ENCODE results near the gene NDUFAF2. TPM values are rescaled to one million over a fixed set of nuclear protein-coding genes. Genes with fewer than 3 reads are reported as not detected.
"Not testable (repeated sequence)": the region's sequence is repeated elsewhere in the genome, so short reads cannot be mapped to it uniquely, and the experiment has no call there.

NDUFAF2 gene
- polyA plus RNA-seq, 3 donors from 2014 or later, result 15.7 to 23.2 (median 20.4) TPM

DNA sequence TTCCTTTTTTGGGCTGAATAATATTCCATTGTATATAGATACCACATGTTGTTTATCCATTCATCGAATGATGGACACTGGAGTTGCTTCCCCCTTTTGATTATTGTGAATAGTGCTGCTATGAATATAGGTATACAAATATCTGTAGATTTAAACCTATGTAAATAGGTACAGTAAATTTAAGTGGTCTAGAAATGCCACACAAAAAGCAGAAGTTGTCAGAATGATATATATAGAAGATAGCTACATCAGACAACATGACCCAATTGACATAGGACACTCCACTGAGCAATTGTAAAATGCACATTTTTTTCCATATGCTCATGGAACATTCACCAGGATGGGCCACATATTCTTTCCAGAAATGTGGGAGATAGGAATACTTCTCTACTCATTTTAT lies 139.7 kb downstream of the NDUFAF2 start:
- H3K27ac Mint-ChIP-seq, result no peak overlapping the region
- peaks cover 17 to 43% (median 17%) of the 10 kb centered on the region in 3 donors for H3K36me3 Mint-ChIP-seq
- H3K4me3 Mint-ChIP-seq, result no peak overlapping the region
- H3K4me1 Mint-ChIP-seq, result no peaks in the 10 kb centered on the region
- peaks cover 0 to 8% (median 0%) of the 10 kb centered on the region in 6 donors for H3K9me3 Mint-ChIP-seq
- DNase-seq, result no peak
- no peaks in the 10 kb centered on the region for H3K27me3 Mint-ChIP-seq (ENCODE audit: low read depth in 3 of 3)

DNA sequence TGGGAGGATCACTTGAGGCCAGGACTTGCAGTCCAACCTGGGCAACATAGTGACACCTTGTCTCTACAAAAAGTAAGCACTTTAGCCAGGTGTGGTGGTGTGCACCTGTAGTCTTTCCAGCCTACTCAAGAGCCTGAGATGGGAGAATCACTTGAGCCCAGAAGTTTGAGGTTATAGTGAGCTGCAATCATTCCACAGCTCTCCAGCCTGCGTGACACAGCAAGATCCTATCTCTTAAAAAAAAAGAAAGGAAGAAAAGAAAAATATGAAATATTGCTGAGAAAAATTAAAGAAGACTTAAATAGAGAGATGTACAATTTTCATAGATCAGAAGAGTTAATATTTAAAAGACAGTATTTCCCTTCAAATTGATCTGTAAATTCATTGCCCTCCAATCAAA lies 140.9 kb downstream of the NDUFAF2 start:
- Mint-ChIP-seq H3K36me3 (peaks cover 17 to 39% (median 17%) of the 10 kb centered on the region in 3 donors), H3K9me3 (peaks cover 0 to 8% (median 0%) of the 10 kb centered on the region in 6 donors), H3K27me3 (ENCODE audit: low read depth in 3 of 3) (no peaks in the 10 kb centered on the region)

GRCh38 chr5:61087921-61088320 lies 142.9 kb downstream of the NDUFAF2 start:
- Mint-ChIP-seq H3K4me1 (no peaks in the 10 kb centered on the region), H3K27ac (no peak overlapping the region), H3K36me3 (peaks cover 14 to 36% (median 21%) of the 10 kb centered on the region in 3 donors), H3K4me3 (no peak overlapping the region), H3K9me3 (peaks cover 0 to 8% (median 0%) of the 10 kb centered on the region in 6 donors), H3K27me3 (ENCODE audit: low read depth in 3 of 3) (no peaks in the 10 kb centered on the region)
- DNase-seq, result no peak

More for the DNA sequence above, 140.9 kb downstream of the NDUFAF2 start:
- Mint-ChIP-seq H3K4me1 (no peaks in the 10 kb centered on the region), H3K27ac (no peak overlapping the region), H3K4me3 (no peak overlapping the region)
- DNase-seq, result no peak

GRCh38 chr5:61089351-61089750 lies 144.3 kb downstream of the NDUFAF2 start:
- Mint-ChIP-seq H3K4me1 (no peaks in the 10 kb centered on the region), H3K9me3 (peaks cover 0 to 2% (median 0%) of the 10 kb centered on the region in 6 donors), H3K27me3 (ENCODE audit: low read depth in 3 of 3) (no peaks in the 10 kb centered on the region), H3K4me3 (no peak overlapping the region), H3K27ac (no peak overlapping the region), H3K36me3 (peaks cover 11 to 27% (median 17%) of the 10 kb centered on the region in 3 donors)
- no peak for DNase-seq

DNA sequence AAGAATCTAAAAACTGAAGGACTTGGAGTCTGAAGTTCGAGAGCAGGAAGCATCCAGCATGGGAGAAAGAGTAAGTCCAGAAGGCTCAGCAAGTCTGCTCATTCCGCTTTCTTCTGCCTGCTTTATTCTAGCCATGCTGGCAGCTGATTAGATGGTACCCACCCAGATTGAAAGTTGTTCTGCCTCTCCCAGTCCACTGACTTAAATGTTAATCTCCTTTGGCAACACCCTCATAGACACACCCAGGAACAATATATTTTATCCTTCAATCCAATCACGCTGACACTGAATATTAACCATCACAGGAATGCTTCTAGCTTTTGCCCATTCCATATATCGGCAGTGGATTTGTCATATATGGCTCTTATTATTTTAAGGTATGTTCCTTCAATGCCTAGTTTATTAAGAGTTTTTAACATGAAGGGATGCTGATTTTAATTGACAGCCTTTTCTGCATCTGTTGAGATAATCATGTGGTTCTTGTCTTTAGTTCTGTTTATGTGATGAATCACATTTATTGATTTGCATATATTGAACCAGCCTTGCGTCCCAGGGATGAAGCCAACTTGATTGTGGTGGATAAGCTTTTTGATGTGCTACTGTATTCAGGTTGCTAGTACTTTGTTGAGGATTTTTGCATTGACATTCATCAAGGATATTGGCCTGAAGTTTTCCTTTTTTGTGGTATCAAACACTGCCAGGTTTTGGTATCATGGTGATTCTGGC lies 148.2 kb downstream of the NDUFAF2 start:
- not testable (repeated sequence) for H3K27me3 Mint-ChIP-seq (ENCODE audit: low read depth in 3 of 3); H3K36me3 Mint-ChIP-seq; DNase-seq; H3K9me3 Mint-ChIP-seq; H3K4me1 Mint-ChIP-seq; H3K27ac Mint-ChIP-seq; H3K4me3 Mint-ChIP-seq

GRCh38 chr5:61097465-61097864 lies 152.5 kb downstream of the NDUFAF2 start:
- peaks cover 22 to 29% (median 22%) of the 10 kb centered on the region in 3 donors for H3K36me3 Mint-ChIP-seq
- no peaks in the 10 kb centered on the region for H3K4me1 Mint-ChIP-seq
- no peak for DNase-seq
- H3K9me3 Mint-ChIP-seq, result no peaks in the 10 kb centered on the region
- H3K27ac Mint-ChIP-seq, result no peak overlapping the region
- no peak overlapping the region for H3K4me3 Mint-ChIP-seq
- no peaks in the 10 kb centered on the region for H3K27me3 Mint-ChIP-seq (ENCODE audit: low read depth in 3 of 3)

DNA sequence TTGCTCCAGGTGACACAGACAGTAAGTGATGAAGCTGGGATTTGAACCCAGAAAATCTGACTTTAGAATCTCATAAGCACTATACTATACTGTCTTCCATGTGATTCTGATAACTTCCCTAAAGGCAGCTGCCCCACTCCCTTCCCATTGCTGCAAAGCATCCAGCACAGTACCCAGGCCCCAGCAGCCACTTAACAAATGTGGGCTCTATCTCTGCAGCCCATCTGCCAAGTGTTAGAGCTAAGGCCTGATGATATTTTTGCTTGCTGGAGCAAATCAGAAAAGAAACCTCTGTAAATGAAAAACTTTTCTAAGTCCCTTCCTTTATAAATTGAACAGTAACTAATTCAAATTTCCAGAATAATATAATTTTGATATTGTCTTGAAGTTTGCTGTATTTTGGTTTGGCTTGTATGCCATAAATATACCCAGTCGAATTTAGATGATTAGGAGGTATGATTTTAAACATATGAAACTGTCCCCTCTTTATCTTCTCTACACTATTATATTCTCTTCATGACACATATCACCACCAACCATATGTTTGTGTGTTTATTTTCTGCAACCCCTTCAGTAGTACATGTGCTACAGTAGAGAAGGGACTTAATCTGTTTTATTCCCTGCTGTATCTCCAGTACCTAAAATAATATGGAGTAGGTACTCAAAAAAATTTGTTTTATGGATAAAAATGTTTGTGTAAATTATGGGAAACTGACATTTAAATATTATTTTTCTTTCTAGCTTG lies 153.4 kb downstream of the NDUFAF2 start:
- H3K36me3 Mint-ChIP-seq, result peaks cover 23 to 34% (median 24%) of the 10 kb centered on the region in 3 donors
- H3K4me1 Mint-ChIP-seq, result no peaks in the 10 kb centered on the region
- H3K27me3 Mint-ChIP-seq (ENCODE audit: low read depth in 3 of 3), result no peaks in the 10 kb centered on the region
- H3K9me3 Mint-ChIP-seq, result no peaks in the 10 kb centered on the region
- DNase-seq, result no peak
- no peak overlapping the region for H3K4me3 Mint-ChIP-seq
- H3K27ac Mint-ChIP-seq, result no peak overlapping the region

- Mint-ChIP-seq H3K4me3 (no peak overlapping the region), H3K27me3 (ENCODE audit: low read depth in 3 of 3) (no peaks in the 10 kb centered on the region), H3K9me3 (no peaks in the 10 kb centered on the region), H3K36me3 (peaks cover 20 to 28% (median 25%) of the 10 kb centered on the region in 3 donors), H3K27ac (no peak overlapping the region), H3K4me1 (no peaks in the 10 kb centered on the region)
- no peak for DNase-seq
These were observed 155.4 kb downstream of the NDUFAF2 start for GRCh38 chr5:61100437-61100836.

DNA sequence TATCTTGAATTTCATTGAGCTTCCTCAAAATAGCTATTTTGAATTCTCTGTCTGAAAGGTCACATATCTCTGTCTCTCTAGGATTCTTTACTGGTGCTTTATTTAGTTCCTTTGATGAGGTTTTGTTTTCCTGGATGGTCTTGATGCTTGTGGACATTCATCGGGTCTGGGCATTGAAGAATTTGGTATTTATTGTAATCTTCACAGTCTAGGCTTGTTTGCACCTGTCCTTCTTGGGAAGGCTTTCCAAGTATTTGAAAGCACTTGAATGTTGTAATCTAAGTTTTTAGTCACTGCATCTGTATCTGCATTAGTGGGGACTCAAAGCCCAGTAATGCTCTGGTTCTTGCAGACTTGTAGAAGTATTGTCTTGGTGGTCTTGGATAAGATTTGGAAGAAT lies 169.4 kb downstream of the NDUFAF2 start:
- no peaks in the 10 kb centered on the region for H3K4me1 Mint-ChIP-seq
- DNase-seq, result no peak
- no peak overlapping the region for H3K27ac Mint-ChIP-seq
- peaks cover 0 to 7% (median 3%) of the 10 kb centered on the region in 6 donors for H3K9me3 Mint-ChIP-seq
- peaks cover 0 to 1% (median 0%) of the 10 kb centered on the region in 3 donors for H3K27me3 Mint-ChIP-seq (ENCODE audit: low read depth in 3 of 3)
- peaks cover 14 to 25% (median 21%) of the 10 kb centered on the region in 3 donors for H3K36me3 Mint-ChIP-seq
- H3K4me3 Mint-ChIP-seq, result no peak overlapping the region

- peaks cover 0 to 7% (median 3%) of the 10 kb centered on the region in 6 donors for H3K9me3 Mint-ChIP-seq
- H3K27me3 Mint-ChIP-seq (ENCODE audit: low read depth in 3 of 3), result peaks cover 0 to 1% (median 0%) of the 10 kb centered on the region in 3 donors
- H3K27ac Mint-ChIP-seq, result no peak overlapping the region
- no peak for DNase-seq
- H3K4me3 Mint-ChIP-seq, result no peak overlapping the region
- H3K36me3 Mint-ChIP-seq, result peaks cover 14 to 25% (median 18%) of the 10 kb centered on the region in 3 donors
- no peaks in the 10 kb centered on the region for H3K4me1 Mint-ChIP-seq
These were observed 171.0 kb downstream of the NDUFAF2 start for GRCh38 chr5:61115968-61116367.

DNA sequence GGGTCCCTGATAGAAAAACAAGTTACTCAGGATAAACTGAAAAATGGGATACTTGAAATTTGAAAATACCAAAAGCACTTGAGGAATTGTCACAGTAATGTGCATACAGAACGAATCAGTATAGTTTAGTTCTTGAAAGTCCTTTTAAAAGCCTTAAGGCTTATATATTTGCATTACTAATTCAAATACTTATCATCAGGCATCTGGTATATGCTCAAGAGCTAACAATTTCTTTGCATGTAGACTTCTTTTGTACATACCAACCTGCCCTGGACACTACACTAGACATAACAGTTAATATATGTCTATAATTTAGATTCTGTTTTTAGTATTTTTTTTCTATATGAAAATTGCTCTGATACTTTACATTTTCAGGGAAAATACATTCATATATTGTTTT lies 174.1 kb downstream of the NDUFAF2 start:
- H3K9me3 Mint-ChIP-seq, result peaks cover 0 to 3% (median 0%) of the 10 kb centered on the region in 6 donors
- DNase-seq, result no peak
- H3K27me3 Mint-ChIP-seq (ENCODE audit: low read depth in 3 of 3), result peaks cover 0 to under 1% (median 0%) of the 10 kb centered on the region in 3 donors
- H3K4me3 Mint-ChIP-seq, result no peak overlapping the region
- no peaks in the 10 kb centered on the region for H3K4me1 Mint-ChIP-seq
- no peak overlapping the region for H3K27ac Mint-ChIP-seq
- H3K36me3 Mint-ChIP-seq, result peaks cover 3 to 19% (median 4%) of the 10 kb centered on the region in 3 donors

DNA sequence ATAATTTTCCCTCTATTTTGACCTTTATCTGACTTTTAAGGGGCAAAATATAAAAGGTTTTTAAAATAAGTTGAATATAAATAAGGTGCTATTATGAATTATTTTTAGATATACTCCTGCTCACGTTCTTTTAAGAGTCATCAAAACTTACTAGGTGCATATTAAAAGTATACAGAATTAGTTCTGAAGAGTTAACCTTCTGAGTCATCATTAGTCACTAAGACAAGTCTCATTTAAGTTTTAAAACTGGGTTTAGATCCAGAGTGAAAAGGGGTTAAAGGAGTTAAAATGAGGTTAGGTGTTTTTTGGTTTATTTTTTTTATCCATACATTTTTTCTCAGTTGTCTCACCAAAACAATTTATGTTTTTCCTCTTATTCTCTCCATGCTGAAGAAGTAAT lies 175.5 kb downstream of the NDUFAF2 start:
- no peaks in the 10 kb centered on the region for H3K4me1 Mint-ChIP-seq
- H3K27me3 Mint-ChIP-seq (ENCODE audit: low read depth in 3 of 3), result no peaks in the 10 kb centered on the region
- DNase-seq, result no peak
- H3K27ac Mint-ChIP-seq, result no peak overlapping the region
- no peak overlapping the region for H3K4me3 Mint-ChIP-seq
- H3K36me3 Mint-ChIP-seq, result peaks cover 0 to 4% (median under 1%) of the 10 kb centered on the region in 3 donors
- peaks cover 0 to 4% (median 0%) of the 10 kb centered on the region in 6 donors for H3K9me3 Mint-ChIP-seq

DNA sequence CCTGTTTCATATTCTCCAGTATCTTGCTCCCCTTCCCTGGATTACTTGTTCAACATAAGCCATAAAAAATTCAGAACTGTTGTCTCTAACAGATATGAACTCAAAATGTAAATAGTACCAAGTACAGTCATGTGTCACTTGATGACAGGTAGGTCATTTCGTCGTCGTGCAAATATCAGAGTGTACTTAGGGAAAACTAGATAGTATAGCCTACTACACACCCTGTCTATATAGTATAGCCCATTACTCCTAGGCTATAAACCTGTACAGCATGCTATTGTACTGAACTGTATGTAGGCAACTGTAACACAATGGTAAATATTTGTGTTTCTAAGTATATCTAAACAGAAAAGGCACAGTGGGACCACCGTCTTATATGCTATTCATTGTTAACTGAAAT lies 178.1 kb downstream of the NDUFAF2 start:
- Mint-ChIP-seq H3K27ac (no peak overlapping the region), H3K4me1 (no peaks in the 10 kb centered on the region), H3K4me3 (no peak overlapping the region), H3K36me3 (peaks cover 0 to 4% (median 4%) of the 10 kb centered on the region in 3 donors), H3K9me3 (peaks cover 0 to 6% (median 0%) of the 10 kb centered on the region in 6 donors), H3K27me3 (ENCODE audit: low read depth in 3 of 3) (peaks cover 0 to 1% (median 0%) of the 10 kb centered on the region in 3 donors)
- DNase-seq, result no peak

DNA sequence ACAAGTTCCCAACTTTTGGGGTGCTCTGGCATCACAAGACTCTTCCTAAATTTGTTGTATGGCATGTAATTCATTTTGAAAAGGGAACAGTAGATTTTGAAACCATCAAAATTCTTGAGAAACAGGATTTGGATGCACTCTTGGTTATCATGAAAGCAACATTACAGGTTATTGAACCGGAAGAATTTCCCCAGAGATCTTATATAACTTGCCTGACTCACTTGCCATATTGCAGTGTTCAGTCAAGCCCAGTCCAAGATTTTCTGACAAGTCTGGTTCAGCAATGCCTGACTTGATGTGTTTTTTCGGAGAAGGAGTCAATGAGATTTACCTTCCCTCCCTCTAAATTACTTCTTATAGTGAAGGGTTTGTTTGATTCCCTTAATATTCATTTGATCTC lies 185.3 kb downstream of the NDUFAF2 start:
- Mint-ChIP-seq H3K27ac (no peak overlapping the region), H3K36me3 (peaks cover 0 to 4% (median 0%) of the 10 kb centered on the region in 3 donors), H3K4me3 (no peak overlapping the region), H3K9me3 (peaks cover 0 to 3% (median 0%) of the 10 kb centered on the region in 6 donors), H3K4me1 (no peaks in the 10 kb centered on the region), H3K27me3 (ENCODE audit: low read depth in 3 of 3) (peaks cover 0 to 4% (median 1%) of the 10 kb centered on the region in 3 donors)
- DNase-seq, result no peak
